HG03558 (cell line): Measurements from ENCODE around the gene SCP2.

Experiments
- ATAC-seq: cut with Tn5 transposase; IDR thresholded peaks from one replicate; pipeline ENCODE4 v1.9.1; 2021; ENCODE audit warnings: moderate number of reproducible peaks; ENCODE audit not compliant: unreplicated experiment; ENCODE audit errors: extremely low read depth

Gene SCP2

DNA sequence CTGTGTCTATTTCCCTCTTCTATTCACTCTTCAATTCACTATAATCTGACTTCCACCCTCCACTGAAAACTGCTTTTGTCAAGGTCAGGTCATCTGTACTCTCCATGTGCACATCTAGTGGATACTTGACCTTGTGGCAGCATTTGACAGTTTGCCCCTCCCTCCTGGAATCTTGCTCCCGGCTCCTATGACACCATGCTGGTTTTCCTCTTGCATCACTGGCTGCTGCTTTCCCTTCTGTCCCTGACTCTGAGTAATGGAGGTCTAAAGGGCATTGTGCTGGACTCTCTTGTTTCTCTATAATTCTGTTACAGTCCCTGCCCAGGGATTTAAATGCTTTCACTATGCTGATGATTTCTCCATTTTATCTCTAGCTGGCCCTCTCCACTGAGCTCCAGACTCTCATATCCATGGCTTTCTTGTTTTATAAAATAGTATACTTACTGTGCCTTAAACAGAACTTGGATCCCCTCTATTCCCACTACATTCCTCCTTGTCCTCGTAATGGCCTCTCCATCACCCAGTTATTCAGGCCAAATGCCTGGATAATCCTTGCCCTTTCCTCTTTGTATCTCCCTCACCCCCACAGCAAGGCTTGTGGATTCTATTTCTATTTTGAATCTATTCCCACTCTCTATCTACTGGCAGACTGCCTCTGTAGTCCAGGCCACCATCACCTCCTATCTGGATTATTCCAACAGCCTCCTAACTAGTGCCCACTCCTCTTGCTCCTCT, 98.1 kb downstream of the SCP2 start:
- no peak for ATAC-seq

DNA sequence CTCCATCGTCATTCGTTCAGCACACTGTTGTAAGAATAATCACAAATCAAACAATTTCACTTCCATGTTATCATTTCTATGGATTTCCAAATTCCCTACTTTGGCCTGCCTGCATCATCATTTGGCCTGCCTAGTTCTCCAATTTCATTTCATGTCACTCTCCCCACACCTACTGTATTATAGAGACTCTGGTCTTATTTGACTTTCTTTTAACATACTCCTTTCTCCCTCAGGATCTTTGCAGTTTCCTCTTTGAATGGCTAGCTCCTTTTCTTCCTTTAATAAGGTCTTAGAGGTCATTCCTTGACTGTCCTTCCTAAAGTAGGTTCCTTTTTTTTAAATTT, 98.7 kb downstream of the SCP2 start:
- no peak for ATAC-seq

DNA sequence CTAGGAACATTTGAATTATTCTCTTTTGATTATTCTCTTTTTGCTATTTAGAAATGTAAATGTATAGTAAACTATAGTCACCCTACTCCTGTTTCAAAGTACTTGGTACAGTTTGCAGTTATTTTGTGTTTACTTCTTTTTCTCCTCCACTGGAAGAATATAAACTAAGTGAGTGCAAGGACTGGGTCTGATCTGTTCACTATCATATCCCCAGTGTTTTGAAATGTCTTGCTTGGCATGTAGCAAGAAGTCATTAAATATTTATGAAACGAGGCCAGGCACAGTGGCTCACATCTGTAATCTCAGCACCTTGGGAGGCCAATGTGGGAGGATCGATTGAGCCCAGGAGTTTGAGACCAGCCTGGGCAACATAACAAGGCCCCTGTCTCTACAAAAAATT, 99.2 kb downstream of the SCP2 start:
- no peak for ATAC-seq

DNA sequence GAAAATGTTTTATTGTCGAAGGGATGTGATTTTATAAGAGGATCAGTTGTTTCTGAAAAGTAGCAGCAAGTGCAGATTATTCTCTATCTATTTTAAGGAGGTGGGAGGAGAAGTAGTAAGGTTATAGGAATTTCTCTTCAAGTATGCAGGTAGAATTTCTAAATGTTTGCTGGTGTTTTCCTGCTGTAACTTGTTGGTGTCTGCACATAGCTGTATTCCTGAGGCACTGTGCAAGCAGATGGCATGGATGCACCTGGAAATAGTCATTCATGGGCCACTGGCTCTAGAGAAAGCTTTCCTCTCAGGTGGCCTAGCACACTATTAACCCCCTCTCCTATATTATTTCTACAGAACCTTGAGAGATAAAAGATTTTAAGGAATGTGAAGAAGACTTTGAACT, 104.7 kb downstream of the SCP2 start:
- ATAC-seq = no peak

DNA sequence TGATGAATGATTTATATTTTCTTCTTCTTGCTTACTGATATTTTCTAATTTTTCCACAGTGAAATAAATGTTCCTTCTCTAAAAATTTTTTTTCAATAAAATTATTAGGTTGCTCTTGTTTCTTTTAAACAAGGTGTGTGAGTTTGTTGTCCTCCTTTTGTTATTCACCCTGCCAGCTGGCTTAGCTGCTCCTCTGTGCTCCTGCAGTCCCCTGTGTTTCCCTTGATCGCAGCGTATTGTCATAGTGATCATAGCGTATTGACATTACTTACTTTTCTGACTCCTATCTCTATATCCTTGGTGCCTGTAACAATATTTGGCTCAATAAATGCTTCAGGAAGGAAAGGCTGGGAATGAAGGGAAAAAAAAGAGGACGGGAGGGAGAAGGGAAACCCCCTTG, 110.1 kb downstream of the SCP2 start:
- no peak for ATAC-seq

DNA sequence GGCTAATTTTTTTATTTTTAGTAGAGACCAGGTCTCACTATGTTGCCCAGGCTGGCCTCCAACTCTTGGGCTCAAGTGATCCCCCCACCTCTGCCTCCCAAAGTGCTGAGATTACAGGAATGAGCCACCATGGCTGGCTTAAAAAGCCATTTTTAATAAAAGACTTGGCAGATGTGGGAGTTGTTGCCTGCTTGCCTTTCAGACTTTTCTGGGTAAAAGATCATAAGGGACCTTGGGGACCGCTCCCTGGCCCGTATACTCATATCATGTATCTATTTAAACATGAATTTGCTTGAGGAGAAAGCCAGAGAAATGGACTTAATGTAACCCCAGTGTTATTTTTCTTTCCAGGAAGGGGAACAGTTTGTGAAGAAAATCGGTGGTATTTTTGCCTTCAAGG, 111.5 kb downstream of the SCP2 start:
- ATAC-seq = no peak

DNA sequence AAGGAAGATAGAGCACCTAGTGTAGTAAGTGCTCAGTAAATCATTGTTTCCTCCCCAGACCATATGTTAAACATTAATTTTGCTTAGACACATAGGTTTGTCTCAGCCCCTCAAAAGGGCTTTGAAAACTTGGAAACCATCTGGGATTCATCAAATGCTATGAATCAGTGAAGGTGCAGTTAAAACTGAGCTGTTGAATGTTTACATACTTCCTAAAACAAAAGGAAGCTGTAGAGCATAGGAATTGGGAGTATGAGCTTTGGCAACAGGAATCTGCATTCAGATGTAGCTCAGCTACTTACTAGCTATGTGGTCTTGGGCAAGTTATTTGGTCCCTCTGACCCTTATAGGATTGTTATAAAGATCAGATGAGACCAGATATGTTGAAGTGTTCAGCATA, 116.2 kb downstream of the SCP2 start:
- ATAC-seq = no peak

DNA sequence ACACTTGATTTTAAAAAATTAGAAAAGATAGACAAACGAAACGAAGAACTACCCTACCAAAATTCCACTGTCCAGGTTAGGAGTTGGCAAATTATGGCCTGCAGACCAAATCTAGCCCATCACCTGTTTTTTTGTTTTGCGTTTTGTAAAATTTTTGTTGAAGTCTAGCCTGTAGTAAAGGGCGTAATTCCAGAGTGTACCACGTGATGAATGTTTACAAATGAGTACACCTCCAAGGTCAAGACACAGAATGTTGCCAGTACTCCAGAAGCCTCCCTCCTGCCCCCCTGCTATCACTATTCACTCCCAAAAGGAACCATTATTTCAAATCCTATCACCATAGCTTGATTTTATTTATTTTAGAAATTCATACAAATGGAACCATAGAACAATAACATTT, 117.8 kb downstream of the SCP2 start:
- no peak for ATAC-seq

DNA sequence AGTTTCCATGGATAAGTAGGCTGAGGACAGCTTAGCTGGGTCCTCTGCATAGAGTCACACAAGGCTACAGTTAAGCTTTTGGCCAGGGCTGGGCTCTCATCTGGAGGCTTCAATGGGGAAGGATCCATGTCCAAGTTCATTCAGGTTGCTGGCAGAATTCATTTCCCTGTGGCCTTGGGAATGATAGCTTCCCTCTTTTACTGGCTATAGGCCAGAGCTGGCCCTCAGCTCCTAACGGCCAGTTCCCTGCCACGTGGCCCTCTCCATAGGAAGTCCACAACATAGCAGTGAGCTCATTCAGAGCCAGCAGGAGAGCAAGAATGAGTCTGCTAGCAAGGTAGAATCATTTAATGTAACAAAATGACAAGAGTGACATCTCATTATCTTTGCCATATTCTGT, 119.9 kb downstream of the SCP2 start:
- ATAC-seq = no peak

DNA sequence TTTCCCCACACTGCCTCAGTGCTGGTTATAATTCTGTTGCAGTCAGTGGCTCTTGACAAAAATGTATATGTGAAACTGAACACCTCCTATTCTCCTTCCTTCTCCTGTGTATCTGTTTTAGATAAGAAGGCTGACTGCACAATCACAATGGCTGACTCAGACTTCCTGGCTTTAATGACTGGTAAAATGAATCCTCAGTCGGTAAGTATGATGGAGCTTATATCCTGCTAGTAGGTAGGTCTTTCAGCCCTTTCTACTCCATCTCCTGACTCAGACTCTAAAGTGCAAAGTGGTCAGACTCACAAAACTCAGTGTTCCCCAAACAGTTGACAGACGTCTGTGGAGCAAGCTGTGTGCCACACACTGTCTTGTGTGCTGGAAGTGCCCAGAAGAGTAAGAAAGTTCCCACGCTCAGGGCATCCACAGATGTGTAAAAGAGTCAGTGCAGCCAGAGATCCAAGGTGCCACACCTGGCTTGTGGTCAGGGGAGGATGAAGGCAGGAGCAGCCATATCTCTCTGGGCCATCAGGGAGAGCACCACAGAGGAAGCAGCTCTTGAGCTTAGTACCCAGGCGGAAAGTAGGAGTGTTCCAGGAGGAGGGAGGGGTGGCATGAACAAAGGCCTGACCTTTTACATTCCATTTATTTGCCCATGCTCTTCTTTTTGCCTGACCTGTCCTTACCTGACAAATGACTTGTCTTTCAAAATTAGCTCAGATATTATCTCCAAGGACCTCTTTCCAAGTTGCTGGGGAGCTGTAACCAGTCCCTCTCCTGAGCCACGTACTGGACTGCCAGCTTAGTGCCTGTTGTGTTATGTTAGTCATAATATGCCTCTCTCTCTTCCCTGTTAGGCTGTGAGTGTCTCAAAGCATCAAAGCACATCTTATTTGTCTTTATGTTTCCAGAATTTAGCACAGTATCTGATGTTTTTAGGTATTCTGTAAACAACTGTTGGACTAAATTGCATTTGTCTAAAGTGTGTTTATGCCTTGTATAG, 121.0 kb downstream of the SCP2 start:
- no peak for ATAC-seq

DNA sequence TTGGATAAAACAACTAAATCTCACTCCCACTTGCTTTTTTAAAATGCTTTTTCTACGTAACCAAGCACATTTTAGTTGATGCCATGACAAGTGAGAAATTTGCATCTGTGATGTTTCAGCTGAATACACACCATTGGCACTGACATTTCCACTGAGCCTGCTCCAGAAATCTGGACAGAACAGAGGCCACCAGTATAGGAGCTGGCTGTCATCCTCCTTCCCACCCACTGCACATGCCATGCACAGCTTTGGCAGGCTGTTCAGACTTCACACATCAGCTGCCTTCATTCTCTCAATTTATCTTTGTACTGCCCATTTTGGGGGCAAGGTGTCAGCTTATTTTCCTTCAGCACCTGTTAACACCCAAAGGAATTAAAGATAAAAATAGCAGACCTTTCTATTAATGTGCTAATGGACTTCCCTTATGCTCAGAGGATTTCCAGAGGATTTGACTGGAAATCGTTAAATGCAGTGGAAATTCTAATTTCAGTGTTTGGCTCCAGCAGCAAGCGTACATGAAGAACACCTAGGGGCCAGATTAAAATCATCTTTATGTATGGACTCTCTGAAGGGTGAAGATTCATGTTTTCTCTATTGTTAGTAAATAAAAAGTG, 122.0 kb downstream of the SCP2 start:
- ATAC-seq = no peak

DNA sequence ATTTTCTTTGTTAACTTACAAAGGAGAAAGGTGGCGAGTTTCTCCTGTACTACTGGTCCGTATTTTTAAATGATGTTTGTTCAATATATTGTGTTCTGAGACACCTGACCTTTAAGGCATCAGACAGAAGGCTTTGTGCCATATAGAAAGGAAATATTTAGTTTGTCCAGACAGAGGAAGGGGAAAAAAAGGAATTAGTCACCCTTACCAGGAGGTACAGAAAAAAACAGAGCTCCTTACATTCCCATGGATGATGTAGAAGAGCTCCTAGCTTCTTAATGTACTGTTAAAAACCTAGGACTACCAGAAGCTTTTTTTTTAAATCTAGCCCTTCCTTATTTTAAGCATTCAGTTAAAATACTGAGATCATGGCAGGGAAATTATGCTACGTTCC, 122.5 kb downstream of the SCP2 start:
- ATAC-seq = no peak

DNA sequence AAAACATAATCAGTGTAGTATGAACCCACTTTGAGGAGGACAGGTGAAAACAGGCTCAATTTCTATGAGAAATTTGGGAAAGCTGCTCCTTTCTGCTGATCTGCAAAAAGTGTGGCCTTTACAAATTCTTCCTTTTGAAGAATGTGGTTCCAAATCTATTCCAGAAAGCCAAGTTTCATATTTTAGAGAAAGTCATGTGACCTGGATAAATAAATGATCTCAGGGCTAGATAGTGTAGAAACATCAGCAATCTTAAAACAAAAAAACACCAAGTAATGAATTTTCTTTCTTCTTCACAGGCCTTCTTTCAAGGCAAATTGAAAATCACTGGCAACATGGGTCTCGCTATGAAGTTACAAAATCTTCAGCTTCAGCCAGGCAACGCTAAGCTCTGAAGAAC, 123.2 kb downstream of the SCP2 start:
- no peak for ATAC-seq

DNA sequence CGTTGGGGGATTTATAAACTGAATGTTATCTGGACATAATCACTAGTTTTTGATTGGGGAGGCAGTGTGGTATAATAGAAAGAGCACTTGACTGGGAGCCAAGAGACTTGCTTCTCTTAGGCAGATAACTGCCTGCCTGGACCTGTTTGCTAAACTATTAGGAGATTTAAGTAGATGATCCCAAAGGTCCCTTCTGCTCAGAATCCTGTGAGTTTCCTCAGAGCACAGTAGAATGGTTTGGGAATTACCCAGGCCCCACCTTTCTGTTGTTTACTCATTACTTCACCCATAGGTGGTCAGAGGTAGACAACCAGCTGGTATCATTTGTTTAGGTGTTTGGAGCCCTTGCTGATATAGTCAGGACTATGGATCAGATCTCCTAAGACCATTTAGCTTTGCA, 124.6 kb downstream of the SCP2 start:
- no peak for ATAC-seq

DNA sequence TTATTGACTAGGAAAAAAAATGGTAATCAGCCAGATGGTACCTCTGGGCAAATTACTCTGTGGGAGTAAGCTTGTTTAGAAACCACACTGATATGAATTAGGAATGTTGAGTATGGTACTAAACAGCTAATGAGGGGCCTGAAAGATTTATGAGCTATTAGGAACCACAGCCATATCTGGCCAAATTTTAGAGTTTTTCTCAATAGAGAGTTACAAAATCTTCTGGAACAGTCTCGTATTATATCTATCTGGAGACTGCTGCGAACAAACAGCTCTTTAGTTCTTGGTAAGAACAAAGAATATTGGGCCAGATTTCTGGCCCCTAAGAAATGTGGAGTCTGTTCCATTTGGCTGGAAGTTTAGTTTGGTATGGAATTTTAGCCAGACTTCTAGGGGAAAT, 130.1 kb downstream of the SCP2 start:
- ATAC-seq = no peak

DNA sequence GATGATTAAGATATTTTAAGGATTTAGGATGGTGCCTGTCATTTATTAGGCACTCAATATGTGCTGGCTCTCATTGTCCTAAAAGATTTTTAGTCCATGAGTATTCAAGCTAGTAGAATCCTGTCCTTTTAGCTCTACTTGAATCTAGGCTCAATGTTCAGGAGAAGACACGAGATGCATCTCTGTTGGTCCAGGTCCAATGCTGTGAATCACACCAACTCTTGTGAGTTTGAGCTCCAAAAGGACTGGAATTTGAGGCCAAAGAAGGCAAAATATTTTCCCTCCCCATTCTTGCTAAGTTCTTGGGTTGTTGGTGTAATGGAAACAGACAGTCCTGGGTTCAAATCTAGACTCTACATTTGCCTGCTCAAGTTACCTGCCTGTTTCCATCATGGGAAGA, 133.5 kb downstream of the SCP2 start:
- no peak for ATAC-seq

DNA sequence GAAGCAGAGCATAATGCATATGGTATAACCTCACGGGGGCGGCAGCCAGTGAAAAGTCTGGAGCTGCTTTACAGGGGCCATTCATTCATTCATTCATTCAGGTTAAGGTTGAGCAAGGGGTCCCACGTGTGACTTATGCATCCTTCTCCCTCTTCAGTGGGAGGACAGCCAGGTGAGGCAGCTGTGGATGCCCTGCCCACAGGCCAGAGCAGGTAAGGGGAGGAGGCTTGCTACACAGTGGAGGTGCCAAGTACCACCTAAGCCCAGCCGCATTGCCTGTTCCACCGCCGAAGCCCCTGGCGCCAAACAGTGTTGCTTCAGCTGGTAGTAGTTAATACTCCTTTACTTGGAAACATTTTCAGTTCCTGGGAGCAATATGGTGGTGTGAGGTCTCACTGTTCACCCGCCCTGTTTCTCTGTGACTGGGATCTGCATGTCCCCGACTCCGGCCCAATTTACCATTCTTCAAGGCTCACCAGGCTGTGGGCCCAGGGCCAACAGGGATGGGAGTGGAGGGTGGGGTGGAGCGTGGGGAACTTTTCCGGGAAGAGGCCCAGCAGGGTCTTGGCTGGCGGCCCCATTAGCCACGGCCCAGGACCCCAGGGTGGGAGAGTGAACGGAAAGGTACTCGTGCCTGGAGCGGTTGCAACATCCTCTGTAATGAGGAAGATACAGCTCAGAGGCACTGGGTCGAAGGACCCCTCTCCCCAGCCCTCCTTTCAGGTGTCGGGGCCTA, 134.2 kb downstream of the SCP2 start:
- no peak for ATAC-seq

DNA sequence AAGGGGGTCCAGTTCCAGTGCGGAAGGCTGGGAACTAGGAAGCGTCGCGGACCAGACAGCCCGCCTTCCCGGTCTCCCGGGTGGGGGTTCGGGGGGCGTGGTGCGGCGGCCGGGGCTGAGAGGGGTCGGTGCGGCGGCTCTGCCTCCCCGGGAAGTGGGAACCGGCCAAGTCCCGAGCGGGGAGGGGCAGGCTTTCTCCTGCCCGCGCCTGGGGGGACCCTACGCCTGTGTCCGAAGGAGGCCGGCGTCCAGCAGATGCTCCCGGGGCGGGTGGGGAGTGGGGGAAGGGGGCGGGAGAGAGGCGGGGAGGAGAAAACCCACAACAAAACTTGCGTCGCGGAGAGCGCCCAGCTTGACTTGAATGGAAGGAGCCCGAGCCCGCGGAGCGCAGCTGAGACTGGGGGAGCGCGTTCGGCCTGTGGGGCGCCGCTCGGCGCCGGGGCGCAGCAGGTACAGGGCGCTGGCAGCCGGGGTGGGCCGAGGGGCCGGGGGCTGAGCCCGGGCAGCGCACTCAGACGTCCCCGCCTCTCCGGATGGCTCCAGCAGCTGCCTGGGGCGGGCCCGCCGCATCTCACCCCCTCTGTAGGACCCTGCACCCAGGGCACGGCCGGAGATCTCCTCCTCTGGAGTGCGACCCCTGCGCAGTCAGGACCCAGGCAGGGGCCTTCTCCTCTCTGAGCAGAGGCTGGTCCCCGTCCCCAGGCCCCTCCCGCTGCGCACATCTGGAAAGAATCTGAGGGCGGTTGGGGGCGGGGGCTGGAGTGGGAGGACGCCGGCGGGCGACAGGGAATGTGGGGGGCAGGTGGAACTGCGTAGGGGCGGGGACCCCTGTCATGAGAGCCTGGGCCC, 135.0 kb downstream of the SCP2 start, which contains the start of gene PODN:
Gene PODN, plus strand, starts transcription at position 355 of the 849 bp plus-strand sequence. CDS start 7,643 bp downstream, outside the sequence.
- no peak for ATAC-seq
